HG03060 (cell line): Measurements from ENCODE around the gene DDAH2.

Experiments used
- ATAC-seq: cut with Tn5 transposase; IDR thresholded peaks from one replicate; pipeline ENCODE4 v1.9.1; 2021; ENCODE audit warnings: low read depth, moderate number of reproducible peaks; ENCODE audit not compliant: unreplicated experiment

DDAH2 gene

GRCh38 chr6:31728767-31729514 lies at the start of gene DDAH2:
DDAH2 (minus strand) TSS chr6:31729299; CDS start chr6:31729161, 138 bp downstream.
- ATAC-seq = no peak

- ATAC-seq = no peak
These were observed 49.1 kb upstream of the DDAH2 start for GRCh38 chr6:31778193-31778592.

- ATAC-seq = no peak
These were observed 48.6 kb upstream of the DDAH2 start for GRCh38 chr6:31777667-31778050.

GRCh38 chr6:31776989-31777666 lies 48.0 kb upstream of the DDAH2 start, which contains the start of gene VWA7:
VWA7 (minus strand) TSS chr6:31777328; CDS start chr6:31776779, 549 bp downstream.
- no peak for ATAC-seq

GRCh38 chr6:31776485-31776988 lies 47.4 kb upstream of the DDAH2 start:
- no peak for ATAC-seq

GRCh38 chr6:31775633-31776484 lies 46.8 kb upstream of the DDAH2 start:
- ATAC-seq = no peak

- ATAC-seq = no peak
These were observed 46.1 kb upstream of the DDAH2 start for GRCh38 chr6:31775184-31775583.

GRCh38 chr6:31771992-31772358 lies 42.9 kb upstream of the DDAH2 start:
- ATAC-seq = no peak

- ATAC-seq = no peak
These were observed 41.8 kb upstream of the DDAH2 start for GRCh38 chr6:31770860-31771259.

GRCh38 chr6:31769684-31770371 lies 40.7 kb upstream of the DDAH2 start:
- no peak for ATAC-seq

GRCh38 chr6:31768363-31769257 lies 39.5 kb upstream of the DDAH2 start:
- no peak for ATAC-seq

GRCh38 chr6:31767096-31767645 lies 38.1 kb upstream of the DDAH2 start:
- ATAC-seq = no peak

GRCh38 chr6:31765910-31766794 lies 37.1 kb upstream of the DDAH2 start:
- no peak for ATAC-seq

- no peak for ATAC-seq
These were observed 36.4 kb upstream of the DDAH2 start for GRCh38 chr6:31765559-31765909.

GRCh38 chr6:31764198-31764597 lies 35.1 kb upstream of the DDAH2 start:
- ATAC-seq = no peak

- ATAC-seq = no peak
These were observed 34.5 kb upstream of the DDAH2 start for GRCh38 chr6:31763619-31763940.

- ATAC-seq = no peak
These were observed 33.9 kb upstream of the DDAH2 start for GRCh38 chr6:31762878-31763618.

GRCh38 chr6:31762356-31762755 lies 33.3 kb upstream of the DDAH2 start, which contains the start of gene SAPCD1:
SAPCD1 (plus strand) TSS chr6:31762656; CDS start chr6:31763055, 399 bp downstream.
- ATAC-seq = no peak
